CMK (cell line): ENCODE data around the gene ZFYVE1.
"Not testable (repeated sequence)": the region's sequence is repeated elsewhere in the genome, so short reads cannot be mapped to it uniquely, and the experiment has no call there.

Experiments used
- DNase-seq: peaks from one replicate; pipeline ENCODE4 v3.0.0-alpha.2; 2010; ENCODE audit warnings: low read depth

Gene ZFYVE1

GRCh38 chr14:73026845-73027542 is at the start of gene ZFYVE1:
ZFYVE1 (minus strand) TSS chr14:73027106; CDS start chr14:73024508, 2,598 bp downstream.
- DNase-seq: peak; percentile 92

DNA sequence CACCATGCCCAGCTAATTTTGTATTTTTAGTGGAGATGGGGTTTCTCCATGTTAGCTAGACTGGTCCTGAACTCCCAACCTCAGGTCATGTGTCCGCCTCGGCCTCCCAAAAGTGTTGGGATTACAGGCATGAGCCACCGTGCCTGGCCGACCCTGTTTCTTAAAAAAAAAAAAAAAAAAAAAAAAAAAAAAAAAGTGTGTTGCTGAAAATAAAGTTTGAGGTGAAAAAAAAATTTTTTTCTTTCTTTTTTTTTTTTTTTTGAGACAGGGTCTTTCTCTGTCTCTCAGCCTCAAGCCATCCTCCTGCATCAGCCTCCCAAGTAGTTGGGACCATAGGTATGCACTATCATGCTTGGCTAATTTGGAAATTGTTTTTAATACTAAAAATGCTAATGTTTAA is 42.7 kb upstream of the ZFYVE1 start:
- no peak for DNase-seq

GRCh38 chr14:73058922-73059673 is 32.2 kb upstream of the ZFYVE1 start:
- DNase-seq: no peak

DNA sequence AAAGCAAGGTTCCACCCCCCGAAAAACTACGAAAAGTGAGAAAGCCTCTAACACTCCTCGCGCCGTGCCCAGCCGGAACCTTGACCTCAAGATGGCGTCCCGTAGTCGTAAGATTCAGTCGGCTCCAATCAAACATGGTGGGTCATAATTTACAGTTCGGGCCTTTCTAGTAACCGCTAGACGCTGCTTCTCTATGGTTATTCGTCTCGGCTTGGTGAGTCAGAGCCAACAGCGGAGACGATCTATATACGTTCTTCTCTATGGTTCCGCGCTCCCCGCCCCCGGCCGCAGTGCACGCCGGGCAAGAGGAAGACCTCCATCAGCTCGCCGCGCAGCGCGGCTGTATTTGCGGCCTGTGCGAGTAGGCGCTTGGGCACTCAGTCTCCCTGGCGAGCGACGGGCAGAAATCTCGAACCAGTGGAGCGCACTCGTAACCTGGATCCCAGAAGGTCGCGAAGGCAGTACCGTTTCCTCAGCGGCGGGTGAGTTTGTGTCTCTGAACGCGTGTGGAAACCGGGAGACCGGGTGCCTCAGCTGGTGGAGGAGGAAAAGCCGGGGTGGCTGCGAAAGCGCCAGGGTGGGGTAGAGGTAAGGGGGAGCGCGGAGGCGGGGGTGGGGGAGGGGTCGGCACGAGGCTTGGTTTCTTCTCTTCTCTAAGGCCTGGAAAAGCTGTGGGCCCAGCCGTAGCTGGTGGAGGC is 31.5 kb upstream of the ZFYVE1 start, which contains the start of gene RBM25:
Gene RBM25 (plus strand): TSS at position 311 of the 698 bp plus-strand sequence. CDS start 13,108 bp downstream, outside the sequence.
- peak; percentile 91 for DNase-seq

GRCh38 chr14:73057944-73058223 is 31.0 kb upstream of the ZFYVE1 start:
- DNase-seq: no peak

- DNase-seq: no peak
Observed at GRCh38 chr14:73055251-73055650, 28.3 kb upstream of the ZFYVE1 start.

DNA sequence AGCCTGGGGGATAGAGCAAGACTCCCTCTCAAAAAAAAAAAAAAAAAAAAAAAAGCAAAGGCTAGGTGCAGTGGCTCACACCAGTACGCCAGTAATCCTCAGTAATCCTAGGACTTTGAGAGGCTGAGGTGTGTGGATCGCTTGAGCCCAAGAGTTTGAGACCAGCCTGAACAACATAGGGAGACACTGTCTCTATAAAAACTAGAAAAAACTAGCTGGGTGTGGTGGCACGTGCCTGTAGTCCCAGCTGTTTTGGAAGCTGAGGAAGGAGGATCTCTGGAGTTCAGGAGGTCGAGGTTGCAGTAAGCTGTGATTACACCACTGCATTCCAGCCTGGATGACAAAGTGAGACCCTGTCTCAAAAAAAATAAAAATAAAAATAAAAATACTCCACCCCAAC is 22.5 kb upstream of the ZFYVE1 start:
- no peak for DNase-seq

- DNase-seq: no peak
Observed at GRCh38 chr14:73047808-73048207, 20.9 kb upstream of the ZFYVE1 start.

DNA sequence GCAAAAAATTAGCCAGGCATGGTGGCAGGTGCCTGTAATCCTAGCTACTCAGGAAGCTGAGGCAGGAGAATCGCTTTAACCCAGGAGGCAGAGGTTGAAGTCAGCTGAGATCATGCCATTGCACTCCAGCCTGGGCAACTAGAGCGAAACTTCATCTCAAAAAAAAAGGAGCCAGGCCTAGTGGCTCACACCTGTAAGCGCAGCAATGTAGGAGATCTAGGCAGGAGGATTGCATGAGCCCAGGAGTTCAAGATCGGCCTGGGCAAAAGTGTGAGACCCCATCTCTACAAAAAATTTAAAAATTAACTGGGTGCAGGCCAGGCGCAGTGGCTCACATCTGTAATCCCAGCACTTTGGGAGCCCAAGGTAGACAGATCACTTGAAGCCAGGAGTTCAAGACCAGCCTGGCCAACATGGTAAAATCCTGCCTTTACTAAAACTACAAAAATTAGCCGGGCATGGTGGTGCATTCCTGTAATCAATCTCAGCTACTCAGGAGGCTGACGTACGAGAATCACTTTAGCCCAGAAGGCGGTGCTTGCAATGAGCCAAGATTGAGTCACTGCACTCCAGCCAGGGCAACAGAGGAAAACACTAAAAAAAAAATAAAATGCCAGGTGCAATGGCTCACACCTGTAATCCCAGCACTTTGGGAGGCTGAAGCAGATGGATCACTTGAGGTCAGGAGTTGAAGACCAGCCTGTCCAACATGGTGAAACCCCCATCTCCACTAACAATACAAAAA is 10.0 kb upstream of the ZFYVE1 start:
- DNase-seq: not testable (repeated sequence)

DNA sequence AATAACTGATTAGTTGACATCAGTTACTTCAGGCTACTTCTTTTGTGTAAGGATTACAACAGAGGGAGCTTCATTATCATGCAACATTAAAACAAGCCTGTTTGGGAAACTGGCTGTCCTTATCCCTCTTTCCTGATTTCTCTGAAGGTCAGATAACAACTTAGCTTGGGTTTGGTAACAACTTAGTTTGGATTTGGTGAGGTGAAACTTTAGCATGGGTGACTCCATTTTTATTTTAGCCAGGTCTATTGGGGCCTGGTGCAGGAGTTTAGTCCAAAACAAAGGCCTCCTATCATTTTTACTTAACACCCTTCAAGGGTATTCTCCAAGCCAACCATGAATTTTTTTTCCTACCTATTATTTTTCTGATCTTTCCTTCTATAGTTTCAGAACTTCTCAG is 1.1 kb upstream of the ZFYVE1 start:
- no peak for DNase-seq

- DNase-seq: no peak
Observed at GRCh38 chr14:73027546-73027945, 640 bp upstream of the ZFYVE1 start.

DNA sequence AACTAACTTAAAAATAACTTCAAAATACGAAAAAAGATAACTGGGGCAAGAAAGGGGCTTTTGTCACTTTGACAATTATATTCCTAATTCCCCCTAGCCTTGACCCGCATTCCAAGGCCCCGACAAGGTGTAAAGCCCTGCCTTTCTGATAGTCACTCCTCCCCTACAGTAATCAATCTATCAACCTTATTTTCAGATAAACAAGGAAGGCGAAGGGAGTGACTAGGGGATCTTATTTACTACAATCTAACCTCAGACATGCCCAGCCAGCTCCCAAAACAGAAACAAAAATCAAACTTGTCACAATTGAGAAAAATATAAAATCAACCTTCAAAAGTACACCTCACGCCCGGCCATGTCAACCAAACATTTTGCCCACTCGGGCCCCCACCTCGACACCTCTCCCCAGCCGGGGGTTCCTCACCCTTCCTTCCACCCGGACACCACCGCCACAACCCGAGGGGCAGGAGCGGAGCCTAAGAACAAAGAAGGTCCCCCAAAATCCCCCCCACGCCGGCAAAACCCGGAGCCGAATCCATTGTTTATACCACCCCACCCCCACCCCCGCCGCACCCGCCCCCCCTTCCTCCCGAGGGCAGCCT is 562 bp downstream of the ZFYVE1 start:
- DNase-seq: no peak

GRCh38 chr14:73025544-73025943 is 1.4 kb downstream of the ZFYVE1 start:
- no peak for DNase-seq

DNA sequence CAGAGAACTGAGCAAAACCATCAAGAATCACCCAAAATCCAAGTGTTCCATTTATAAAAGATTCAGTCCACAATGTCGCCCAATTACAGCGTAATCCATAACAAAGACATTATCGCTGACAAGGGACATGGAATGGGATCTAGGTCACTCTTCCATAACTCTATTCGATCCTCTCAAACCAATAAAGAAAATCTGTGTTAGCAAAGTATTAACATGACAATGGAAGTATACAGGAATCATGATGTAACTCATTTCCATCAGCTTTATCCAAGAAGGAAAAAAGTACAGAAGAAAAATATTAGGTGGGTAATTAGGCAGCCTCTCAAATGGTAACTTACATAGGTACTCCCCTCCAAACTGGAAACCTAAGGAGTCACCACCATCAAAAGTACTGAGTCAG is 4.9 kb downstream of the ZFYVE1 start:
- no peak for DNase-seq

- DNase-seq: not testable (repeated sequence)
Observed at GRCh38 chr14:73016011-73016410, 10.9 kb downstream of the ZFYVE1 start.

DNA sequence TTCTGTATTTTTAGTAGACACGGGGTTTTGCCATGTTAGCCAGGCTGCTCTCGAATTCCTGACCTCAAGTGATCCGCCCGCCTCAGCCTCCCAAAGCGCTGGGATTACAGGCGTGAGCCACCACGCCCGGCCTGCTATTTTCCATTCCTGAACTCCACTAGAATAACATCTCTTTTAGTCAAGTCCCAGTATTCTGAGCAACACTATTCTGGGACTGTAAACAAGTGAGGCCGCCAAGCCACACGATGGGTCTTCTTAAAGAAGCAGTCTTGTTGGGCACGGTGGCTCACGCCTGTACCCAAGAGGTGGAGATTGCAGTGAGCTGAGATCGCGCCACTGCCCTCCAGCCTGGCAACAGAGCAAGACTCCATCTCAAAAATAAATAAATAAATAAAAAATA is 11.4 kb downstream of the ZFYVE1 start:
- DNase-seq: not testable (repeated sequence)

- DNase-seq: no peak
Observed at GRCh38 chr14:73014105-73014504, 12.8 kb downstream of the ZFYVE1 start.

DNA sequence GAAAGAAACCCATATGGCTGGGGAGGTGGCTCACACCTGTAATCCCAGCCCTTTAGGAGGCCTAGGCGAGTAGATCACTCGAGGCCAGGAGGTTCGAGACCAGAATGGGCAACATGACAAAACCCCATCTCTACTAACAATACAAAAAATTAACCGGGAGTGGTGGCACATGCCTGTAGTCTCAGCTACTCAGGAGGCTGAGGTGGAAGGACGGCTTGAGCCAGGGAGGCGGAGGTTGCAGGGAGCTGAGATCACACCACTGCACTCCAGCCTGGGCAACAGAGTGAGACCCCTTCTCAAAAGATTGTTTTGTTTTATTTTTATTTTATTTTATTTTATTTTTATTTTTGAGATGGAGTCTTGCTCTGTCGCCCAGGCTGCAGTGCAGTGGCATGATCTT is 15.7 kb downstream of the ZFYVE1 start:
- not testable (repeated sequence) for DNase-seq

GRCh38 chr14:73008501-73008900 is 18.4 kb downstream of the ZFYVE1 start:
- no peak for DNase-seq

DNA sequence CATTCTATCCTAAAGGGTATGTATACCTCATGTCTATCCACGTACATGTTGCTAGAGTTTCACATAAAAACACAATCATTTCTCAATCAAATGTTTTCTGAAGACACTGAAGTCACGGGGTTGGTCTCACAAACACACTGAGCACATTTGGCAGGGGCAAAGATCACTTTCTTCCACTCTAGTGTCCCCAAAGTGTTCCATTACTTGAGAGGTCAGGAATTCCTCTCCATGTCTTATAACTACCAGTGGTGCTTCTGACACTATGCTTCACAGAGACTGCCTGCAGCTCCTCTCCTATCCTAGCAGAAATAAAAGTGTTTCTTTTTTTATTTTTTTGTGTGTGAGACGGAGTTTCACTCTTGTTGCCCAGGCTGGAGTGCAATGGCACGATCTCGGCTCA is 19.1 kb downstream of the ZFYVE1 start:
- DNase-seq: no peak

DNA sequence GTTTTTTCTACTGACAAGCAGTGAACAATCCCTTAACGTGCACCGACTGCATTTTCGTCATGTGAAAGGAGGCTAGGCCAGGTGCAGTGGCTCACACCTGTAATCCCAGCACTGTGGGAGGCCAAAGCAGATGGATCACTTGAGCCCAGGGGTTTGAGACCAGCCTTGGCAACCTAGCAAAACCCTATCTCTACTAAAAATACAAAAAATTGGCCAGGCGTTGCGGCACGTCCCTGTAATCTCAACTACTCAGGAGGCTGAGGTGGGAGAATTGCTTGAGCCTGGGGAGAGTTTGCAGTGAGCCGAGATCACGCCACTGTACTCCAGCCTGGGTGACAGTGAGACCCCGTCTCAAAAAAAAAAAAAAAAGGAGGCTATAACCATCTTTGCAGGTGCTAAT is 22.3 kb downstream of the ZFYVE1 start:
- not testable (repeated sequence) for DNase-seq

DNA sequence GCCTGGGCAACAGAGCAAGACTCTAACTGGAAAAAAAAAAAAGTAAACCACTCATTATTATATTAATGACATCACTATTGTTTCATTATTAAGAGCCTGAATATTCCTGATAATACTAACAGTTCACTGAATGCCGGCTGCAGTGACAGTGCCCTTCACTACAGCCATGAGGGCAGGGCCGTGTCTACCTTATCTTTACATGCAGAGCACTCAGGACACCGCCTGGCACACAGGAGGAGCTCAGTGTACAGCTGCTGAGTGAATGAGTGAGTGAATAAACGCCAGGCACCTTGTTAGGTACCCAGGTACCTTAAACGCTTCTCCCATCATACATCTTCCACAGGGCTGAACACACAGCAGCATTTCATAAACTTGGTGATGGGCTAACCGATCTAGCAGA is 23.2 kb downstream of the ZFYVE1 start:
- no peak for DNase-seq
